Kidney glomerular epithelial cell (primary cell): ENCODE data around the gene HSP90AA1.
"Not testable (repeated sequence)": the region's sequence is repeated elsewhere in the genome, so short reads cannot be mapped to it uniquely, and the experiment has no call there.

ENCODE experiments used
- DNase-seq: peaks from one replicate; lab custom pipeline; 2025; lab: John Stamatoyannopoulos, UW

HSP90AA1 gene

DNA sequence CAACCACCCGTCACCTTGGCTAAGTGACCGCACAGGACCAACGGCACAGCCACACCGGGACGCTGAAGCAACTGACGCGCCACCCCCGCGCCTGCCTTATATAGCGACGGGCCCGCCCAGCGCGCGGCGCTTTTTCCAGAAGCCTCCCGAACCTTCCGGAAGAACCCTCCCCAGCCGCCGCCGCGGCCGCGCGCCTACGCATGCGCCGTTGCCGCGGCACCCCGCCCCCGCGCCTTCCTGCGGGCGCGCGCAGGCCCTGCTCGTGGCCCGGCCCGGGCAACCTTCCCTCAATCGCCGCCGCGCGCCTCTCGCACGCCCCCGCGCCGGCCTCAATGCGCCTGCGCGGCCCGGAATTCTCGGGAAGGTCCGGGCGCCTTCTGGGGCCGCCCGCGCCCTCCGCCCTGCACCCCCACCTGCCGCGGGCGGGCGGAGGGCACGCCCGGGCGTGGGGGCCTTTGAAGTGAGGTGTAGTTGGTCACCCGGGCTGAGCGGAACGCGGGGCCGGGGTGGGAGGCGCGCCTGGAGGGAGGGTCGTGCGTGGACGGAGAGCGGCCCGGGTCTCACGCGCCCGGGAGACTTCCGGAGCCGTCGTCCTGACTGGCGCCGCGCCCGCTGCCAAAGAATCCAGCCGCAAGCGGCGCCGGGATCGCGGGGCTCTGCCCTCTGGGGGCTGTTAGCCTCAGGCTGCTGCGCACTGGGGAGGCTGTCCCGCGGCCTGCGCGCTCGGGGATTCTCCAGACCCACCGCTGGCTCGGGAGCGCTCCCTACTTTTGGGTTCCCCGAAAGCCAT is at the start of gene HSP90AA1:
TSS of gene HSP90AA1 (minus strand) at position 73 of the 790 bp plus-strand sequence. CDS start 666 bp downstream, outside the sequence.
- peak; percentile 91 for DNase-seq

DNA sequence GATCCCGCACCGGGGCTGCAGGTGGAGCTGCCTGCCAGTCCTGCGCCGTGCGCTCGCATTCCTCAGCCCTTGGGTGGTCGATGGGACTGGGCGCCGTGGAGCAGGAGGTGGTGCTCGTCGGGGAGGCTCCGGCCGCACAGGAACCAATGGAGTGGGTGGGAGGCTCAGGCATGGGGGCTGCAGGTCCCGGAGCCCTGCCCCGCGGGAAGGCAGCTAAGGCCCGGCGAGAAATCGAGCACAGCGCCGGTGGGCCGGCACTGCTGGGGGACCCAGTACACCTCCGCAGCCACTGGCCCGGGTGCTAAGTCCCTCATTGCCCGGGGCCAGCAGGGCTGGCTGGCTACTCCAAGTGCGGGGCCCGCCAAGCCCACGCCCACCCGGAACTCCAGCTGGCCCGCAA is 48.6 kb upstream of the HSP90AA1 start:
- not testable (repeated sequence) for DNase-seq

DNA sequence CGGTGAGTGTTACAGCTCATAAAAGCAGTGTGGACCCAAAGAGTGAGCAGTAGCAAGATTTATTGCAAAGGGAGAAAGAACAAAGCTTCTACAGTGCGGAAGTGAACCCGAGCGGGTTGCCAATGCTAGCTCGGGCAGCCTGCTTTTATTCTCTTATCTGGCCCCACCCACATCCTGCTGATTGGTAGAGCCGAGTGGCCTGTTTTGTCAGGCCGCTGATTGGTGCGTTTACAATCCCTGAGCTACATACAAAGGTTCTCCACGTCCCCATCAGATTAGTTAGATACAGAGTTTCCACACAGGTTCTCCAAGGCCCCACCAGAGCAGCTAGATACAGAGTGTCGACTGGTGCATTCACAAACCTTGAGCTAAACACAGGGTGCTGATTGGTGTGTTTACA is 47.9 kb upstream of the HSP90AA1 start:
- DNase-seq: not testable (repeated sequence)

DNA sequence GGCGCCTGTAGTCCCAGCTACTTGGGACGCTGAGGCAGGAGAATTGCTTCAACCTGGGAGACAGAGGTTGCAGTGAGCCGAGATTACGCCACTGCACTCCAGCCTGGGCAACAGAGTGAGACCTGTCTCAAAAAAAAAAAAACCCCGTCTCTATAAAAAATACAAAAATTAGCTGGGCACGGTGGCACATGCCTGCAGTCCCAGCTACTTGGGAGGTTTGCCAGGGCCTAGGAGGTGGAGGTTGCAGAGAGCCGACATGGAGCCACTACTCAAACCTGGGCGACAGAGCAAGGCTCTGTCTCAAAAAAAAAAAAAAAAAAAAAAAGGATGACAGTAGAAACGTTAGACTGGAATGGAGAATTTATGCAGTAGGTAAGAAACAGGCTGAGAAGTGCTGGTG is 47.2 kb upstream of the HSP90AA1 start:
- not testable (repeated sequence) for DNase-seq

DNA sequence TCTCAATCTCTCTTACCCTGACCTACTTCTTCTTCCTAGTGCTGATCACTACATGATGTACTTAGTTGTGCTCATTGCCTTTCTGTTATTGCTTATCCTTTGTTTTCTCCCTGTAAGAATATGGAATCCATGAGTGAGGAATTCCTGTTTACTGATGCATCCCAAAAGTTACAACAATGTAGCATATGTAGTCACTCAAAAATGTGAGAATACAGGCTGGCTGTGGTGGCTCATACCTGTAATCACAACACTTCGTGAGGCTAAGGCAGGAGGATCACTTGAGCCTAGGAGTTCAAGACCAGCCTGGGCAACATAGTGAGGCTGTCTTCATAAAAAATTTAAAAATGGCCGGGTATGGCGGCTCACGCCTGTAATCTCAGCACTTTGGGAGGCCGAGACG is 44.9 kb upstream of the HSP90AA1 start:
- peak; percentile 5 for DNase-seq

DNA sequence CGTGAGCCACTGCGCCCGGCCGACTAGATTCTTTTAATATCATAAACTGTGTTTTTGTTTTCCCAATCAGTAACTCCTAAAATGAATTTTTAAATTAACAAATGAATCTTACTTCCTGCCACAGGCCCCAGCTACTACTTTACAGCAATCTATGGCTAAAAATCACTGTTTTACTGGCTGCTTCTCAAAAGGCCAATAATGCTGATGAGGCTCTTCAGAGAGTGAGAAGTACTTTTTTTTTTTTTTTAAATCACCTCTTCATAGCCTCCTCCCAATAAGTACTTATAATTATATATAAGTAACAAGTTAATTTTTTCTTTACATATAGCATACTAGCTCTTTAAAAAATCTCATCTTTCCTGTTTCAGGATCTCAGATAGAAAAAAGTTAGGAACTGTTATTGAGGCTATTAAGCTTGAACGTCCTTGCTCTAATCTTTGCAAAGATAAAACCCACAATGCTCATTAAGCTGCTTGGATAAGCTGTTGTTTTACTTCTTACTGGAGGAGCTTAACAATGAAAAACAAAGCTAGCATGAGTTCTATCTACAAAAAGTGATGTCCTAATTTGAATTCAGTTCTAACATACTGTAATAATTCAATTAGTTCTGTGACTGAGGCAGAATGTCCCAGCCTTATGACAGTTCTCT is 40.1 kb upstream of the HSP90AA1 start:
- DNase-seq: no peak

DNA sequence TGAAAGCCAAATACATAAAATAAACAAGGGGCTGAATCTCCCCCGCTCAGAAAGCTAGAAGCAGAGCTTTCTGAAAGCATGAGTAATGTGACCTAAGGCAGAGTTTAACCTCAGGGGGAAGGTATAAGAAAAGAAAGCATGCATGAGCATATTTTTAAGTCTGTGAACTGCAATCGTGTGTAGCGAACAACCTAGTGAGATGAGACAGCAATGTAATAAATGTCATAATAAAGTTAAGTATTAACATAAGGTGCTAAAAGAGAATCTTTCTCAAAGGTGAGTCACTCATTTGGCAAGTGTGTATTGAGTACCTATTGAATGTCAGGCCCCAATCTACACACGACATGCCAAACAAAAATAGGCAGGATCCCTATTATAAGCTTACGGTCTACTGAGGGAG is 38.7 kb upstream of the HSP90AA1 start:
- DNase-seq: peak; percentile 97

DNA sequence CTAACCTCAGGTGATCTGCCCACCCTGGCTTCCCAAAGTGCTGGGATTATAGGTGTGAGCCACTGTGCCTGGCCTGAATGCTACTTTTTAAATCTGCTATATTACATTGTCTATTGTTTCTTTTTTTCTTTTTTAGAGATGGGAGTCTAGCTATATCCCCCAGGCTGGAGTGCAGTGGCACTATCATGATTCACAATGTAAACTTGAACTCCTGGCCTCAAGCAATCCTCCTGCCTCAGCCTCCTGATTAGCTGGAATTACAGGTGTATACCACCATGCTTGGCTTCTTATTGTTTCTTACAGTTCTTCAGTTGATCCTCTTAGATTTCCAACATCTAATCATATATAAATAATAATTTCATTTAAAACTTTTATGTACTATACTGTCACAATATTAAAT is 37.6 kb upstream of the HSP90AA1 start:
- DNase-seq: no peak

DNA sequence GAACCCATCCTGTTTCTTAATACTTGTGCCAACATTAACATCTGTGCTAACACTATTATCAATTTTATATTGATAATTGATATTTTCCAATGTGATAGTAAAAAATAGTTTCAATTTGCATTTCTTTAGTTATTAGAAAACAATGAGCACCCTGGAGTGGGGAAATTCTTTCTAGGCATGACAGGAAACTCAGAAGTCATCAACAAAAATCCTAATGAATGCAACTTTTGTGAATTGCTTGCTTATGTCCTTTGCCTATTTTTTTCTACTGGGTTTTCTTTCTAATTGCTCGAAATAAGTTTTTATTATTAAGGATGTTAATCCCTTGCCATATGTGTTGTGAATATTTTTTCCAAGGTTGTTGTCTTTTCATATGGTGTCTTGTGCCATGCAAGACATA is 34.7 kb upstream of the HSP90AA1 start:
- DNase-seq: no peak

DNA sequence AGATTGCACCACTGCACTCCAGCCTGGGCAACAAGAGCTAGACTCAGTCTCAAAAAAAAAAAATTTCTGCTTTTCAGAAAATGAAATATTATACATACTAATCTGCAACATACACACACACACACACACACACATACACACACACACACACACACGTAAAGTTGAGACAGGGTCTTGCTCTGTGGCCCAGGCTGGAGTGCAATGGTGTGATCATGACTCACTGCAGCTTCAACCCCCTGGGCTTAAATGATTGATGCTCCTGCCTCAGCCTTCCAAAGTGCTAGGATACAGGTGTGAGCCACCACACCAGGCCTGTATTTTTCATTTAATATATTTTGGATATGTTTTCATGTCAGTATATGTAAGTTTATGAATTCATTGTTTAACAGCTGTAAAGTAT is 34.0 kb upstream of the HSP90AA1 start:
- DNase-seq: no peak

DNA sequence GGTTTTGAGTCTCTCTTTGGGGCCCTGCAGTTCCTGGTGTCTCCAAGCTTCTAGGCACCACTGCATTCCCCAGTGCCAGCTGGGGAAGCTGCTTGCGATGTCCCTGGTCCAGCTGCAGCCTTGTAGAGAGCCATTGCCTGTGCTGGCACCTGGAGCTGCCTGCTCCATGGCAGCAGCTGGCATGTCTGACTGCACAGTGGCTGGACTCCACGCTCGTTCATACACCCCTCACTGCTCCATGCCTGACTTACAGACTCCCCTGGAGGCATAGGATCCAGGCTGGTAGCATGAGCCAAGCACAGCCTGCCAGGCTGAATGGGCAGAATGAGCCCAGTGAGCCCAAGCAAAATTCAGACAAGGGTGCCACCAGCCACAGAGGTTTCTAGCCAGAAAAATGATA is 31.0 kb upstream of the HSP90AA1 start:
- no peak for DNase-seq

DNA sequence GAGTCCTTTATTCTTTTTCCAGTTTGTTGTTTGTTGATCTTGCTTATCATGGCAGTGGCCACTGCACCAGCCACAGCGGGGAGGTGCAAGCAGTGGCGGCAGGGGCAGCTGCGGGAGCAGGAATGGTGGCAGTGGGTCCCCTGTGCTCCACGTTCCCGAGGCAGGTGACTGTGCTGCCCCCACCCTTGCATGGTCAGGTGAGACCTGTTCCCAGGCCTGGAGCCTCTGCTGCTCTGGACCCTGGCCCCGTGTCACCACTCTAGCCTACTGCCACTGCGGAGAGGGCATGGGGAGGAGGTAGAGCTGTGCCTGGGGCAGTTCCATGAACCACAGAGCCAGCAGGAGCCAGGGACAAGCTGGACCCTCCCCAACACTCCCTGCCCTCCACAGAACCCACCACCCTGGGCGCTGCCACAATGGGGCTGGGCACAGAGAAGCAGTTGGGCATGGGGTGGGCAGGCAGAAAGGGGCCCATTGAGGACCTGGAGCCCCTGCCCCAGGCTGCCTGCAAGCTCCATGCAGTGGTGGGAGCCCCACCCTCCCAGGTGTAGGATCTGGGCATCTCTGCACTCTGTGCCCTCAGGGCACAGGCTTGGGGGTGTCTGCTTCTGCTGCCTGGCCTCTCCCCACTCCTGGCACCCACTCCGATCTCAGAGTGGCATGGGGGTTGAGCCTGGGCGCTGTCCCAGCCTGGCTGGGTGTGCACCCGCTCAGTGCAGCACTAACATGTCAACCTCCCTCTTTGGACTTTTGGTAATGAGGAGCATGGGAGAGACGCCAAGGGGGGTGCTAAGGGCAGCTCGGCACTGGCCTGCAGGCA is 29.7 kb upstream of the HSP90AA1 start:
- no peak for DNase-seq

DNA sequence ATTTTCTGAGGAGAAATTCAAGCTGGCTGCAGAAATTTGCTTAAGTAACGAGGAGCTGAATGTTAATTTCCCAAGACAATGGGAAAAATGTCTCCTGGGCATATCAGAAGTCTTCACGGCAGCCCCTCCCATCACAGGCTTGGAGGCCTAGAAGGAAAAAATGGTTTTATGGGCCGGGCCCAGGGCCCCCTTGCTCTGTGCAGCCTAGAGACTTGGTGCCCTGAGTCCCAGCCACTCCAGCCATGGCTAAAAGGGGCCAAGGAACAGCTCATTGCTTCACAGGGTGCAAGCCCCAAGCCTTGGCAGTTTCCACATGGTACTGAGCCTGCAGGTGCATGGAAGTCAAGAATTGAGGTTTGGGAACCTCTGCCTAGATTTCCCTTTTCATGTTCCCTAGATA is 24.3 kb upstream of the HSP90AA1 start:
- DNase-seq: no peak

DNA sequence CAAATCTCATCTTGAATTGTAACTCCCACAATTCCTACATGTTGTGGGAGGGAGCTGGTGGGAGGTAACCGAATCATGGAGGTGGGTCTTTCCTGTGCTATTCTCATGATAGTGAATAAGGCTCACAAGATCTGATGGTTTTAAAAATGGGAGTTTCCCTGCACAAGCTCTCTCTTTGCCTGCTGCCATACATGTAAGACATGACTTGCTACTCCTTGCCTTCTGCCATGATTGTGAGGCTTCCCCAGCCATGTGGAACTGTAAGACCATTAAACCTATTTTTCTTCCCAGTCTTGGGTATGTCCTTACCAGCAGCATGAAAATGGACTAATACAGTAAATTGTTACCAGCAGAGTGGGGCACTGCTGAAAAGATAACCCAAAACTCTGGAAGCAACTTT is 22.5 kb upstream of the HSP90AA1 start:
- DNase-seq: not testable (repeated sequence)

DNA sequence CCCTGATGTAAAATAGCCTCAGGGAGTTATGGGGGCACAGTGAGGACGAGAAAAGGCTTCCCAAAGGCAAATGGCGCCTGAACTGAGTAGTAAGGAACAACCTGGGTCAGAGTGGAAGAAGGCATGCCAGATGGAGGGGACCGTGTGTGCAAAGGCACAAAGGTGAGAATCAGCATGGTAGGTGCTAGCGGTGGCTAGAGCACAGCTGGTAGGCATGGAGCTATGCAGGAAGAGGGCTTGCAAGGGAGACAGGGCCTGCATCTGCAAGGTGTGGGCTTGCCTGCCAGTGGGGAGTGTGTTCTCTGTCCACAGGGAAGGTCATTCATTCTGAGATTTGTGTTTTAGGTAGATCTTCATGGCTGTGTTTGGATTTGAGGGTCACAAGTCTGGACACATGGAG is 18.5 kb upstream of the HSP90AA1 start:
- DNase-seq: no peak

DNA sequence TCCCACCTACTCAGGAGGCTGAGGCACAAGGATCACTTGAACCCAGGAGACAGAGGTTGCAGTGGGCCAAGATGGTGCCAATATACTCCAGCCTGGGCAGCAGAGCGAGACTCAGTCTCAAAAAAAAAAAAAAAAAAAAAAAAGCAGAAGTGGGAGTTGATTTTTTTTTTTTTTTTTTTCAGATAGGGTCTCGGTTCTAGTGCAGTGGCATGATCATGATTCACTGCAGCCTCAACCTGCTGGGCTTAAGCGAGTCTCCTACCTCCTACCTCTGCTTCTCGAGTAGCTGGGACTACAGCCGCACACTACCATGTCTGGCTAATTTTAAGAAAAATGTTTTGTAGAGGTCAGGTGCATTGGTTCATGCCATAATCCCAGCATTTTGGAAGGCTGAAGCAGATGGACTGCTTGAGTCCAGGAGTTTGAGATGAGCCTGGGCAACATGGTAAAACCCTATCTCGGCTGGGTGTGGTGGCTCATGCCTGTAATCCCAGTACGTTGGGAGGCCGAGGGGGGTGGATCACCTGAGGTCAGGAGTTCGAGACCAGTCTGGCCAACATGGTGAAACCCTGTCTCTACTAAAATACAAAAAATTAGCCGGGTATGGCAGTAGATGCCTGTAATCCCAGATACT is 16.3 kb upstream of the HSP90AA1 start:
- no peak for DNase-seq

DNA sequence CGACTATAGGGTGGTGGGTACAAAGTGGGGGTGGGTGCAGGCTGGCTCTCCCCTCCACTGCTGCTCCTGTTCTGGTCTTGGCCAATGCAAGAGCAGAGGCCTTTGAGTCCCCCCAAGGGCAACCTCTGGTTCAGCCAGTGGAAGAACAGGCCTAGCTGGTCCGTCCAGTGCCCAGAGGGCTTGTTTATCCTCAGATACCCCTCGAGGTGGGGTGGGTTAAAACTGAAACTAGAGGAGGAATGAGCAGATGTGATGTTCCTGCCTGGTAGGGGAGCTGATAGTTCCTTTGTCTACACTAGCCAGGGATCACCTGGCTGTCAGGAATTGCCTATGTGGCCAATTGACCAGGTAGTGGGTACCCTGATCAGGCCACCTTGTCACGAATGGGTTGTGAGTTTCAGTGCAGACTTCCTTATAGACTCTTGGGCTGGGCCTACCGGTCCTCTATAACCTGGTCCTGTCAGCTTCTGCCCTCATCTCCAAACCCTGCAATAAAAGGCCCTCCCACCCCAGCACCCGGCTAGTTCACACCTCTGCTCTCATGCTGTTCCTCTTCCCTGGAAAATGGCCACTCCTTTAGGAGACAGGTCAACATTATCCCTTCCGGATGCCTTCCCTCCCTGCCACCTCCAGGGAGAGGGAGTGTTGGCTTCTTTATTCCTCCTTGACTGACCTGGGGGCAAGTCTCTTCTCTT is 10.7 kb upstream of the HSP90AA1 start:
- no peak for DNase-seq

DNA sequence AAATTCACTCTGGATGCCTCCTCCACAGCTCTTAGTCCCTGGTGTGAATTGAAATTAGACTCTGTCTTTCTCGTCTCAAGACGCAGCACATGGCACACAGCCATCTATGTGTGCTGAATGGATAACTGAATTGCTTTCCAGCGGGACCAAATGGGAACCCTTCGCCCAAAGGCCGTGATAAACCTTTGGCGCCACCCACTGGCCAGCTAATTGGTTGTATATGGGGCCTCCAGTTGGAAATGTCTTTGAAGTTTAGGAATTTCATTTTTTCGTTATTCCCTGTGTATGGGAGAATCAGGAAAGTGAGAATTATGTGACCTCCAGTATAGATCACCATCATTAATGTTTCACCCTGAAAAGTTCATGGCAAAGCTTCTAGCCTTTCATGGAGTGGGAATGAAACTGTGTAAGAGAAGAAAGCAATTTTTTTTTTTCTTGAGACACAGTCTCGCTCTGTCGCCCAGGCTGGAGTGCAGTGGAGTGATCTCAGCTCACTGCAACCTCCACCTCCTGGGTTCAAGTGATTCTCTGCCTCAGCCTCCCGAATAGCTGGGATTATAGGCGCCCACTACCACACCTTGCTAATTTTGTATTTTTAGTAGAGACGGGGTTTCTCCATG is 9.8 kb upstream of the HSP90AA1 start:
- DNase-seq: peak; percentile 60

DNA sequence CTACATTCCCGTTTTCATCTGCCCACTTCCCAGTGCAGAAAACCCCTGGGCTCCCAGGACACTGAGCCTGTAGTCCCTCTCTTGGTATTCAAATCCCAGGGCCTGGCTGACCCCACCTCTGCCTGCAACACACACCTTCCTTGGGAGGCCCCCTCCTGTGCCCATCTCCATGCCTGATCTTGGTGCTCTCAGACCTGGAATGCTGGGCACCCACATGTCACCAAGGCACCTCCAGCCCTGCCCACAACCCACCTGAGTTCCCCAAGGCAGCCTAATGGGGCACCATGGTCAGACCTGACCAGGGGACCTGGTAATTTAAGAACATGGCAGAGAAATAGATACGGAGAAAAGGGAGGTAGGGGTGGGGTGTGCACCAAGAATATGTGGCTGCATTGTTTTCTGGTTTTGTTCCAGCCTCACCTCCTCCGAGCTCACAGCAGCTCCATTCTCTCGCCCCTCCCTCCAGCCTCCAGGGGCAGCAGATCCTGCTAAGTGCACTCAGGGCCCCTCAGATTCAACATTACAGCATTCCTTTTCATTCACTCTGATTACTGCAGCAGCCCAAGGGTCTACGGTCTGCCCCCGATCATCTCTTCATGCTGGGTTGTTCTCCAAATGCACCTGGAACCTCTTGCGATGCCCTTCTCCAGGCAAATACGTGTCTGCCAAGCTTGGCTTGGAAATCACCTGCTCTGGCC is 9.2 kb upstream of the HSP90AA1 start:
- no peak for DNase-seq

DNA sequence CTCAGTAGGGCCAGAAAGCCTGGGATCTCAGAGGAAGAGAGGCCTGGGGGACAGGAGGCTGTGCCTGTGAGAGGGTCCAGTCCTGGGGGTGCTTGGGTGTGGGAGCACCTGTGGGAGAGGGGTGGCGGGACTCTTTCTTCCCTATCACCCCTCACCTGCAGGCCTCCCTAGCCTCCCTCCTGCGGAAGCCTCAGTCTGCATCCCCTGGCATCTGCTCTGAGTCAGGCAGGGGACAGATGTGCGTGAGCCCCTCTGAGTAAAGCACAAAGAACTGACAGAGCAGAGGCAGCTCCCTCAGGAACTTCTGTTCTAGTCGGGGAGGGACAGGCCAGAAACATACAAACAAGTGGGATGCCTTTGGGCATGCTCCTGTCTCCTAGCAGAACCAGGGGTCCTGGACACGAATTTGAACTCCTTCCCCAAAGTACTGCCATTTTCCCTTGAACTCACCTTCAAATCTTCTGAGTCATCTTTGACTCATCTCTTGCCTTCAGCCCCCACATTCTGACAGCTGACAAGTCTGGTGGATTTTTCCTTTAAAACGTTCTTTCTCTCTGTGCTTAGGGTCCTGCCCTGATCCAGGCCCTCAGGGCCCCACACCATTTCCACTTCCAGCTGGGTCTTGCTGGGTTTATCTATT is 8.5 kb upstream of the HSP90AA1 start:
- no peak for DNase-seq
